KMS-11 (cell line): ENCODE data around the gene WWTR1.

Source experiments
- H2AFZ ChIP-seq: fragments of 200-600 bp; sonication (generic); 2 replicates; pipeline ENCODE4 v1.6.1; 2016; ENCODE audit warnings: antibody characterized with exemption, mixed run types, low read depth
- H3K27ac ChIP-seq: fragments of 200-600 bp; sonication (generic); 2 replicates; pipeline ENCODE4 v1.6.1; 2016; ENCODE audit warnings: mild to moderate bottlenecking, mixed run types
- H3K27me3 ChIP-seq: fragments of 200-600 bp; sonication (generic); 2 replicates; pipeline ENCODE4 v1.6.1; 2017; ENCODE audit warnings: mild to moderate bottlenecking, low read depth, mixed run types, moderate library complexity; ENCODE audit not compliant: insufficient read depth
- H3K36me3 ChIP-seq: fragments of 200-600 bp; sonication (generic); 2 replicates; pipeline ENCODE4 v1.6.1; 2017; ENCODE audit warnings: mild to moderate bottlenecking, mixed run types; ENCODE audit not compliant: insufficient read depth
- H3K4me1 ChIP-seq: fragments of 200-600 bp; sonication (generic); 2 replicates; pipeline ENCODE4 v1.6.1; 2016; ENCODE audit warnings: mild to moderate bottlenecking, low read depth, mixed run types; ENCODE audit not compliant: poor library complexity, severe bottlenecking
- H3K4me2 ChIP-seq: fragments of 200-600 bp; sonication (generic); 2 replicates; pipeline ENCODE4 v1.7.0; 2016; ENCODE audit warnings: mild to moderate bottlenecking, mixed run types
- H3K4me3 ChIP-seq: fragments of 200-600 bp; sonication (generic); IDR thresholded peaks from 2 replicates; pipeline ENCODE4 v1.6.1; 2017; ENCODE audit warnings: low read depth, low read length, mixed read lengths; ENCODE audit not compliant: insufficient read depth
- H3K79me2 ChIP-seq: fragments of 200-600 bp; sonication (generic); 2 replicates; pipeline ENCODE4 v1.6.1; 2016; ENCODE audit warnings: low read depth, mixed run types; ENCODE audit not compliant: insufficient read depth
- H3K9ac ChIP-seq: fragments of 200-600 bp; sonication (generic); 2 replicates; pipeline ENCODE4 v1.6.1; 2016; ENCODE audit warnings: mild to moderate bottlenecking, mixed run types
- H4K20me1 ChIP-seq: fragments of 200-600 bp; sonication (generic); 2 replicates; pipeline ENCODE4 v1.6.1; 2016; ENCODE audit warnings: mild to moderate bottlenecking, mixed run types; ENCODE audit not compliant: insufficient read depth
- CTCF ChIP-seq: fragments of 200-600 bp; sonication (generic); conservative IDR thresholded peaks from 2 replicates; pipeline ENCODE4 v1.6.1; 2017; ENCODE audit warnings: low read depth, mild to moderate bottlenecking, antibody characterized with exemption, low read length, moderate library complexity, mixed read lengths

The WWTR1 gene

GRCh38 chr3:149667576-149667975 is 9.8 kb upstream of the WWTR1 start:
- no peaks in the 10 kb centered on the region for H3K36me3 ChIP-seq
- H3K4me2 ChIP-seq, result no peak overlapping the region
- no peaks in the 10 kb centered on the region for H3K4me1 ChIP-seq
- no peak overlapping the region for H3K27ac ChIP-seq
- H3K27me3 ChIP-seq, result no peaks in the 10 kb centered on the region
- no peak for TF ChIP-seq CTCF
- H2AFZ ChIP-seq, result no peak overlapping the region
- no peaks in the 10 kb centered on the region for H4K20me1 ChIP-seq
- no peak overlapping the region for H3K9ac ChIP-seq
- H3K4me3 ChIP-seq, result no peak overlapping the region
- no peaks in the 10 kb centered on the region for H3K79me2 ChIP-seq

- Histone ChIP-seq H2AFZ (no peak overlapping the region), H3K79me2 (no peaks in the 10 kb centered on the region), H3K36me3 (no peaks in the 10 kb centered on the region), H3K4me2 (no peak overlapping the region), H3K4me1 (peaks cover 5% of the 10 kb centered on the region), H3K27me3 (no peaks in the 10 kb centered on the region), H4K20me1 (no peaks in the 10 kb centered on the region), H3K9ac (no peak overlapping the region), H3K4me3 (no peak overlapping the region), H3K27ac (no peak overlapping the region)
- TF ChIP-seq CTCF, result no peak
Measured at GRCh38 chr3:149663966-149664365, 6.1 kb upstream of the WWTR1 start.

- no peak overlapping the region for H3K27ac ChIP-seq
- H3K79me2 ChIP-seq, result no peaks in the 10 kb centered on the region
- H2AFZ ChIP-seq, result no peak overlapping the region
- peaks cover 8% of the 10 kb centered on the region for H3K4me1 ChIP-seq
- H3K4me2 ChIP-seq, result no peak overlapping the region
- no peaks in the 10 kb centered on the region for H3K36me3 ChIP-seq
- no peaks in the 10 kb centered on the region for H3K27me3 ChIP-seq
- no peak for TF ChIP-seq CTCF
- no peak overlapping the region for H3K9ac ChIP-seq
- H3K4me3 ChIP-seq, result no peak overlapping the region
- H4K20me1 ChIP-seq, result no peaks in the 10 kb centered on the region
Measured at GRCh38 chr3:149662240-149662887, 4.5 kb upstream of the WWTR1 start.

GRCh38 chr3:149660462-149660861 is 2.6 kb upstream of the WWTR1 start:
- Histone ChIP-seq H3K4me1 (peaks cover 8% of the 10 kb centered on the region), H3K9ac (no peak overlapping the region), H3K36me3 (no peaks in the 10 kb centered on the region), H3K27me3 (no peaks in the 10 kb centered on the region), H3K4me3 (no peak overlapping the region), H3K27ac (no peak overlapping the region), H3K79me2 (no peaks in the 10 kb centered on the region), H2AFZ (no peak overlapping the region), H4K20me1 (no peaks in the 10 kb centered on the region), H3K4me2 (no peak overlapping the region)
- TF ChIP-seq CTCF, result no peak
